ENCODE measurements around the gene RHBDF1. TPM values are rescaled to one million over a fixed set of nuclear protein-coding genes. Genes with fewer than 3 reads are reported as not detected.

The RHBDF1 gene
- total RNA-seq, 1 experiment from 2014 or later: 60.8 TPM

GRCh38 chr16:62283-62967 is 10.0 kb downstream of the RHBDF1 start (continued):
- TF ChIP-seq ZMAT4 (CRISPR knock-in tag; IDR thresholded peaks at IDR 0.05) (no peak), STAT6 (CRISPR knock-in tag; conservative IDR thresholded peaks at IDR 0.05; ENCODE audit: low read depth) (no peak), ELF4 (CRISPR knock-in tag; IDR thresholded peaks at IDR 0.05; ENCODE audit: low read depth) (no peak), PREB (CRISPR knock-in tag; IDR thresholded peaks at IDR 0.05; ENCODE audit: borderline replicate concordance) (no peak), ARID4B (CRISPR knock-in tag; IDR thresholded peaks at IDR 0.05; ENCODE audit: borderline replicate concordance) (no peak)

DNA sequence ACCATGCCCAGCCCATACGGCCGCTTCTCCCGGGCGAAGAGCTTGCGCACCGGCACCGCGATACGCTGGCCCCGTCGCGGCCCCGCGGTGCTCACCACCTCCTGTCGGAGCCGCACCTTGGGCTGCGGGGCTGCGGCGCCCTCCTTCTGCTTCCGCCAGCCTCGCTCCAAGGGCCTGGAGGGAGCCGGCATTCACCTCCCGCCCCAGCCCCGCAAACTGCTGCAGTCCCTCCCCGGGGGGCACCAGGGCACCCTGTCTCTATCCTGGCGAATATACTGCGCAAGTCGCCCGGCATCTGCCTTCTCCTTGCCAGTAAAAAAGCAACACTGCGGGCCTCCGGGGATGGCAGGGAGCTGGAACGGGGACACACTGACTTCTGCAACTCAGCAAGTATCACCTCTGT is 10.6 kb downstream of the RHBDF1 start:
- no peak overlapping the region for H3K27ac Mint-ChIP-seq
- ATAC-seq: no peak
- CTCF ChIA-PET: interaction anchor here (0.7 to 16.9 kb wide), 4 partner anchors 8 to 301 kb away, joined by 3 to 493 read pairs (median 4); partner anchors contain the start of genes POLR3K and SNRNP25
- H3K27me3 Mint-ChIP-seq (ENCODE audit: low read depth): no peaks in the 10 kb centered on the region
- 0 out of 2 replicates have a peak, but pooled peaks cover 2% of the 10 kb centered on the region for H3K4me1 Mint-ChIP-seq
- no peak overlapping the region for H3K4me3 Mint-ChIP-seq
- H3K9me3 Mint-ChIP-seq: no peaks in the 10 kb centered on the region
- no peak for DNase-seq (ENCODE audit: low spot score)
- POLR2A ChIA-PET: no interaction called here
- peaks cover 40% of the 10 kb centered on the region for H3K36me3 Mint-ChIP-seq
- TF ChIP-seq ATF3 (CRISPR knock-in tag; conservative IDR thresholded peaks at IDR 0.05) (no peak), ZMAT4 (CRISPR knock-in tag; IDR thresholded peaks at IDR 0.05) (no peak), MAX (CRISPR knock-in tag; IDR thresholded peaks at IDR 0.05) (no peak), NR1H2 (CRISPR knock-in tag; IDR thresholded peaks at IDR 0.05) (no peak), SOX15 (CRISPR knock-in tag; IDR thresholded peaks at IDR 0.05) (no peak), GTF2I (CRISPR knock-in tag; conservative IDR thresholded peaks at IDR 0.05) (no peak), ATF6 (CRISPR knock-in tag; IDR thresholded peaks at IDR 0.05) (no peak), CDX4 (CRISPR knock-in tag; IDR thresholded peaks at IDR 0.05; ENCODE audit: borderline replicate concordance) (no peak), PRRX2 (CRISPR knock-in tag; IDR thresholded peaks at IDR 0.05) (no peak)
- TF ChIP-seq, protein P1, sequence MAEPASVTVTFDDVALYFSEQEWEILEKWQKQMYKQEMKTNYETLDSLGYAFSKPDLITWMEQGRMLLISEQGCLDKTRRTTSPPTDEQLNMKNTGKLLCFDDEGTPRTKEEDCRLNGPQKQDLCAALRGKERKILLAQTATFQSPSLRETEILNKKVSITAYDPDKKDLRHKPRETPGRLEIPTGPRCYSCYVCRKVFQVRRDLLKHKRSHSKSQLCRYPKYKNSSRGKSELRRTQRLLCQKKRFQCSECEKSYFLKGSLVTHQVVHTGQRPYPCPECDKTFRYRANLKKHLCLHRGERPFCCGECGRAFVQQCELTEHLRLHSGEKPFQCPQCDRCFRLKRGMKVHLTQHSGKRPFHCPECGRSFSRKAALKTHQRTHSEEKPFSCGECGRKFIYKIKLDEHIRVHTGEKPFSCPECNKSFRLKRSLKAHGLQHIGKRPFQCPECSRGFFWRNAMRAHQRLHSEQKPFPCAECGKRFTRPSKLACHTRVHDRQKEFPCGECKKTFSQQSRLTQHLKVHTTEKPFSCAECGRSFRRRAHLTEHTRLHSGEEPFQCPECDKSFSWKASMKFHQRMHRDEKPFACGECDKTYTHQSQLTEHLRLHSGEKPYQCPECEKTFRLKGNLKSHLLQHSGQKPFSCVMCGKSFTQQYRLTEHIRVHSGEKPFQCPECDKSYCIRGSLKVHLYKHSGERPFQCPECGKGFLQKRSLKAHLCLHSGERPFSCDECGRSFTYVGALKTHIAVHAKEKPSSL (CRISPR knock-in tag; conservative IDR thresholded peaks at IDR 0.05): no peak
- TF ChIP-seq, protein P2, sequence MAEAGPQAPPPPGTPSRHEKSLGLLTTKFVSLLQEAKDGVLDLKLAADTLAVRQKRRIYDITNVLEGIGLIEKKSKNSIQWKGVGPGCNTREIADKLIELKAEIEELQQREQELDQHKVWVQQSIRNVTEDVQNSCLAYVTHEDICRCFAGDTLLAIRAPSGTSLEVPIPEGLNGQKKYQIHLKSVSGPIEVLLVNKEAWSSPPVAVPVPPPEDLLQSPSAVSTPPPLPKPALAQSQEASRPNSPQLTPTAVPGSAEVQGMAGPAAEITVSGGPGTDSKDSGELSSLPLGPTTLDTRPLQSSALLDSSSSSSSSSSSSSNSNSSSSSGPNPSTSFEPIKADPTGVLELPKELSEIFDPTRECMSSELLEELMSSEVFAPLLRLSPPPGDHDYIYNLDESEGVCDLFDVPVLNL (CRISPR knock-in tag; IDR thresholded peaks at IDR 0.05; ENCODE audit: borderline replicate concordance, low read depth): no peak

Measured in WTC11 (cell line).